HL-60 (cell line): ENCODE results near the gene CADM2.

Source experiments
- CTCF ChIP-seq: IDR thresholded peaks from one replicate; pipeline ENCODE4 v1.5.1; 2011; ENCODE audit warnings: low read length, control low read depth, inconsistent platforms; ENCODE audit not compliant: insufficient read depth
- GABPA ChIP-seq: IDR thresholded peaks from 2 replicates; pipeline ENCODE4 v1.6.1; 2012; ENCODE audit warnings: low read depth
- POLR2AphosphoS5 ChIP-seq: IDR thresholded peaks from 2 replicates; pipeline ENCODE4 v1.6.1; 2012; ENCODE audit warnings: low read depth
- REST ChIP-seq: IDR thresholded peaks from 2 replicates; pipeline ENCODE4 v1.6.1; 2012; ENCODE audit warnings: low read depth; ENCODE audit not compliant: insufficient replicate concordance
- SPI1 ChIP-seq: IDR thresholded peaks from 2 replicates; pipeline ENCODE4 v1.6.1; 2012; ENCODE audit warnings: low read depth, mild to moderate bottlenecking, borderline replicate concordance

GRCh38 chr3:85631070-85631469 lies 672.3 kb downstream of the CADM2 start:
- TF ChIP-seq CTCF (no peak), POLR2AphosphoS5 (no peak), REST (peak; percentile 79), GABPA (no peak), SPI1 (no peak)
